Panc1 (cell line): ENCODE data around the gene SELENOF. TPM values are rescaled to one million over a fixed set of nuclear protein-coding genes. Genes with fewer than 3 reads are reported as not detected.

Experiments used
- ATAC-seq: fragments of 200-7000 bp; cut with Tn5 transposase; 2 replicates; pipeline ENCODE4 v1.9.1; 2020; ENCODE audit warnings: mild to moderate bottlenecking, moderate library complexity
- BruUV-seq: library from RNA; stranded (reverse); fragments of 400-500 nt; replicated peaks from 2 replicates; lab custom pipeline; 2021; lab: Mats Ljungman, UMichigan
- CTCF ChIA-PET: fragments of 300-600 bp; sonication (Branson Sonifier 250); formaldehyde crosslinking; loops from one replicate; lab custom pipeline; 2022; ENCODE audit warnings: antibody characterized with exemption; lab: Charles Lee
- POLR2A ChIA-PET: fragments of 300-600 bp; sonication (Branson Sonifier 250); formaldehyde crosslinking; loops from one replicate; lab custom pipeline; 2022; ENCODE audit warnings: antibody characterized with exemption; lab: Charles Lee
- DNase-seq: peaks from one replicate; pipeline ENCODE4 v3.0.0-alpha.2; 2010; ENCODE audit warnings: low read depth, low spot score
- H3K27ac ChIP-seq: 2 replicates; pipeline ENCODE4 v1.5.1; 2011; ENCODE audit warnings: mild to moderate bottlenecking, low read length, inconsistent platforms
- H3K27me3 ChIP-seq: fragments of 200-500 bp; sonication (Bioruptor generic); 2 replicates; pipeline ENCODE4 v1.6.0; 2014; ENCODE audit warnings: low read length, inconsistent platforms; ENCODE audit not compliant: control insufficient read depth, insufficient read depth
- H3K36me3 ChIP-seq: fragments of 200-500 bp; sonication (Bioruptor generic); 2 replicates; pipeline ENCODE4 v1.5.1; 2014; ENCODE audit warnings: inconsistent platforms, mild to moderate bottlenecking, low read length, moderate library complexity; ENCODE audit not compliant: control insufficient read depth, insufficient read depth
- H3K4me1 ChIP-seq: 2 replicates; pipeline ENCODE4 v1.5.1; 2011; ENCODE audit warnings: inconsistent platforms, mild to moderate bottlenecking, low read length, moderate library complexity; ENCODE audit not compliant: control insufficient read depth, insufficient read depth
- H3K4me3 ChIP-seq, 2 experiments: 2 replicates each; pipeline ENCODE4 v1.5.1; 2011 to 2012; ENCODE audit warnings: low read depth in 2 of 2, low read length in 2 of 2, mild to moderate bottlenecking in 2 of 2, inconsistent platforms in 1 of 2, moderate library complexity in 1 of 2
- H3K9me3 ChIP-seq: fragments of 200-500 bp; sonication (Bioruptor generic); 2 replicates; pipeline ENCODE4 v1.5.1; 2014; ENCODE audit warnings: low read depth, mild to moderate bottlenecking, inconsistent platforms, low read length, moderate library complexity; ENCODE audit not compliant: control insufficient read depth, insufficient read depth
- POLR2AphosphoS5 ChIP-seq: IDR thresholded peaks from 2 replicates; pipeline ENCODE4 v1.6.1; 2012; ENCODE audit warnings: mild to moderate bottlenecking, low read depth, low read length, moderate library complexity
- REST ChIP-seq, 2 experiments: IDR thresholded peaks; 2 replicates each; pipeline ENCODE4 v1.6.1; 2011 to 2012; ENCODE audit warnings: low read depth in 2 of 2, control low read depth in 1 of 2, low read length in 1 of 2, mild to moderate bottlenecking in 1 of 2, moderate library complexity in 1 of 2; ENCODE audit not compliant: insufficient read depth in 1 of 2
- SIN3A ChIP-seq: IDR thresholded peaks from 2 replicates; pipeline ENCODE4 v1.6.1; 2012; ENCODE audit warnings: low read depth, mild to moderate bottlenecking, low read length, moderate library complexity, borderline replicate concordance; ENCODE audit not compliant: insufficient read depth
- TCF7L2 ChIP-seq: IDR thresholded peaks from 2 replicates; pipeline ENCODE4 v1.6.1; 2011; ENCODE audit warnings: mild to moderate bottlenecking, low read depth, low read length, inconsistent platforms
- in situ Hi-C: cut with HindIII; loops from 2 replicates; pipeline ENCODE4 v1.10.0; 2016; ENCODE audit warnings: low sequenced_read_pairs, low pct_unique_long_range_greater_than_20kb
- intact Hi-C: fragments of 100-400 bp; cut with micrococcal nuclease; formaldehyde crosslinking; loops from one replicate; pipeline ENCODE4 v1.10.0; 2022; ENCODE audit not compliant: unreplicated experiment
- total RNA-seq: library from RNA; stranded (reverse); gene quantifications from one replicate; pipeline ENCODE4 v1.2.1, GENCODE V29; 2021; ENCODE audit not compliant: unreplicated experiment
- TF ChIP-seq, protein P1 (sequence below): fragments of 450-650 bp; IDR thresholded peaks from 2 replicates; pipeline ENCODE4 v1.5.1; 2017; ENCODE audit warnings: mild to moderate bottlenecking

The SELENOF gene
- total RNA-seq, 1 experiment from 2014 or later = 190 TPM

DNA sequence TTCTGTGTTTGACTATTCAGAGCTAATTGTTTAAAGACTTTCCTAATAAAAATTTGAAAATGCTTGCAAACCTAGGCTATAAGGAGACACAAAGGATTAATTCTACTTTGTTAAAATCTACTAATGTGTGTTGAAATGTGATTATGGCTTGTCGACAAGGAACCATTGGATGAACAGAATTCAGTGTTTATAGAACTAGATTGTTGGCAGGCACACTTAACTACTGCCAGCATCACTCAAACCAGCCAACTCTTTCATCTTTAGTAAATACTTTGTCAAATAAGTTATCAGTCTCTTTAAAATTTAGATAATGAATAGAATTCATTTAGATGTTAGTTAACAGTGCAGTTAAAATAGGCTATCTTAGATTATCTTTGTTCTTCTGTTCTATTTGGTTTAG is 28.1 kb upstream of the SELENOF start:
- Histone ChIP-seq H3K4me3 (no peak overlapping the region), H3K27me3 (no peaks in the 10 kb centered on the region), H3K36me3 (no peaks in the 10 kb centered on the region), H3K27ac (no peak overlapping the region), H3K9me3 (no peaks in the 10 kb centered on the region), H3K4me1 (peaks cover 3% of the 10 kb centered on the region; the same call in 1 of the 2 replicates)
- POLR2A ChIA-PET = no interaction called here
- CTCF ChIA-PET = no interaction called here
- no TSS peak for BruUV-seq
- no peak for TF ChIP-seq TCF7L2
- no peak for TF ChIP-seq SIN3A
- TF ChIP-seq REST (IDR thresholded peaks at IDR 0.05; ENCODE audit: insufficient read depth in 1 of 2, low read depth in 2 of 2, low read length in 1 of 2) = no peak
- TF ChIP-seq, protein P1, sequence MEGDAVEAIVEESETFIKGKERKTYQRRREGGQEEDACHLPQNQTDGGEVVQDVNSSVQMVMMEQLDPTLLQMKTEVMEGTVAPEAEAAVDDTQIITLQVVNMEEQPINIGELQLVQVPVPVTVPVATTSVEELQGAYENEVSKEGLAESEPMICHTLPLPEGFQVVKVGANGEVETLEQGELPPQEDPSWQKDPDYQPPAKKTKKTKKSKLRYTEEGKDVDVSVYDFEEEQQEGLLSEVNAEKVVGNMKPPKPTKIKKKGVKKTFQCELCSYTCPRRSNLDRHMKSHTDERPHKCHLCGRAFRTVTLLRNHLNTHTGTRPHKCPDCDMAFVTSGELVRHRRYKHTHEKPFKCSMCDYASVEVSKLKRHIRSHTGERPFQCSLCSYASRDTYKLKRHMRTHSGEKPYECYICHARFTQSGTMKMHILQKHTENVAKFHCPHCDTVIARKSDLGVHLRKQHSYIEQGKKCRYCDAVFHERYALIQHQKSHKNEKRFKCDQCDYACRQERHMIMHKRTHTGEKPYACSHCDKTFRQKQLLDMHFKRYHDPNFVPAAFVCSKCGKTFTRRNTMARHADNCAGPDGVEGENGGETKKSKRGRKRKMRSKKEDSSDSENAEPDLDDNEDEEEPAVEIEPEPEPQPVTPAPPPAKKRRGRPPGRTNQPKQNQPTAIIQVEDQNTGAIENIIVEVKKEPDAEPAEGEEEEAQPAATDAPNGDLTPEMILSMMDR = no peak
- no peak for TF ChIP-seq POLR2AphosphoS5
- DNase-seq (no peak), ATAC-seq (no peak)
- intact Hi-C loops (no loop called here), in situ Hi-C loops (no loop called here)

- no TSS peak for BruUV-seq
- in situ Hi-C loops (no loop called here), intact Hi-C loops (no loop called here)
- TF ChIP-seq SIN3A = no peak
- ChIA-PET CTCF (no interaction called here), POLR2A (no interaction called here)
- ATAC-seq (no peak), DNase-seq (no peak)
- Histone ChIP-seq H3K27me3 (no peaks in the 10 kb centered on the region), H3K9me3 (no peaks in the 10 kb centered on the region), H3K36me3 (no peaks in the 10 kb centered on the region), H3K4me3 (no peak overlapping the region), H3K4me1 (no peaks in the 10 kb centered on the region; the same call in 1 of the 2 replicates), H3K27ac (no peak overlapping the region)
Observed at GRCh38 chr1:86940599-86940998, 26.7 kb upstream of the SELENOF start.

GRCh38 chr1:86939406-86939805 is 25.5 kb upstream of the SELENOF start:
- CTCF ChIA-PET = no interaction called here

More at GRCh38 chr1:86939406-86939805, 25.5 kb upstream of the SELENOF start:
- Histone ChIP-seq H3K4me3 (no peak overlapping the region), H3K36me3 (no peaks in the 10 kb centered on the region), H3K27ac (no peak overlapping the region), H3K9me3 (no peaks in the 10 kb centered on the region), H3K4me1 (no peaks in the 10 kb centered on the region; the same call in 1 of the 2 replicates), H3K27me3 (no peaks in the 10 kb centered on the region)
- no peak for ATAC-seq
- DNase-seq = no peak
- TF ChIP-seq POLR2AphosphoS5 = no peak
- TF ChIP-seq TCF7L2 = no peak
- TF ChIP-seq SIN3A = no peak
- TF ChIP-seq REST (IDR thresholded peaks at IDR 0.05; ENCODE audit: insufficient read depth in 1 of 2, low read depth in 2 of 2, low read length in 1 of 2) = no peak
- TF ChIP-seq, protein P1 = no peak
- in situ Hi-C loops (no loop called here), intact Hi-C loops (no loop called here)
- POLR2A ChIA-PET = no interaction called here
- BruUV-seq = no TSS peak
